GM19025 (cell line): ENCODE measurements around the gene PIK3R5.

Source experiments
- ATAC-seq: cut with Tn5 transposase; IDR thresholded peaks from one replicate; pipeline ENCODE4 v1.9.1; 2021; ENCODE audit warnings: mild to moderate bottlenecking, low read depth, moderate library complexity; ENCODE audit not compliant: unreplicated experiment

PIK3R5 gene

GRCh38 chr17:8839410-8839935 is 126.0 kb downstream of the PIK3R5 start:
- no peak for ATAC-seq

GRCh38 chr17:8838551-8839095 is 126.9 kb downstream of the PIK3R5 start:
- ATAC-seq, result no peak

DNA sequence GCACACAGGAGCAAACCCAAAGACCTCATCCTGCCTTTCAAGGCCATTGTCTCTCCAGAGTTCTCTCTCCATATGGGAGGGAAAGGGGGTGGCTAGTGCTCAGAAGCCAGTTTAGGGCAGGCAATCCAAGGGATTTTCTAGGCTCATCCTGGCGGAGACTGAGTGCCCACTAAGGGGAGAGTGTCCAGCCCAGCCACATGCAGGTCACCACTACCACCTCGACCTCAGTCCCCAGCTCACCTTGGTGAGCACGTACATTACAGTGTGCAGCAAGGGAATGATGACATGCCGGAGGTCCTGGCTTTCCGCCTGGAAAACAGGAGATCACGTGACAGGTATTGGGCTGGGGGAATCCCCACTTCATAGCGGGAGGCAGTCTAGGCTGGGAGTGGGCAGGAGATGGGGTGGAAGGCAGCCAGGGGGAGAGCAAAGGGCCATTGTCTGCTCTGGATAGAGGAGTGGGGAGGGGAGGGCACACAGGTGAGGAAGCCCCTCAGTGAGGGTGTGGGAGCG is 127.9 kb downstream of the PIK3R5 start:
- no peak for ATAC-seq

DNA sequence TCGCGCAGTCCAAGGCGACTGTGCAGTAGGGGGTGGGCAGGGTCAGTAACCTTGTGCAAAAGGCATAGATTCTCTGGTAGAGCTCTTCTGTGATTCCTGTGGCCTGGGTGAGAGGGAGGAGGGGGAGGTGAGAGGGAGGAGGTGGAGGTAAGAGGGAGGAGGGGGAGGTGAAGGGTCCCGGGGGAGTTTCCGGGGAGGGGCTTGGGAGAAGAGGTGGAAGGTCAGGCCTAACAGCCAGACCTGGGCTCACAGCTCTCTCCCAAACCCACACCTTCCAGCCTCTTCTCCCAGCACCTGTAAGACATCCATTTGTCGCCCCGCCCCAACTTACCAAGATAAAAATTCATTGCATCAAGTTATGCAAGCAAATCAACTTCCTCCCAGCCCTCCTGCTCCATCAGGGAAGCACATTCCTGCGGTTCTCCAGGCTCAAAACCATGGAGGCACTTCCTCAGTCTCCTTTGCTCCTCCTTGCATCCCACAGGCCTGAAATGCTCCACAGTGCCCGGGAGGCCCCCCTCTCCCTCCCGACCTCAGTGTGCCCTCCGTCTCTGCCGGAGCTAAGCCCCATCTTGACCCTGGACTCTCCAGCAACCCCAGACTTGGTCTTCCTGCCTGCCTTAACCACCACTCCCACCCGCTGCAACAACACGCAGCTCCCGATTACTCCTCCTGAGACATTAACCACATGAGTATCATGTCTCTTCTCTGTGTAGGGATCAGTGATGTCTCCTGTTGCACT is 128.5 kb downstream of the PIK3R5 start:
- no peak for ATAC-seq

DNA sequence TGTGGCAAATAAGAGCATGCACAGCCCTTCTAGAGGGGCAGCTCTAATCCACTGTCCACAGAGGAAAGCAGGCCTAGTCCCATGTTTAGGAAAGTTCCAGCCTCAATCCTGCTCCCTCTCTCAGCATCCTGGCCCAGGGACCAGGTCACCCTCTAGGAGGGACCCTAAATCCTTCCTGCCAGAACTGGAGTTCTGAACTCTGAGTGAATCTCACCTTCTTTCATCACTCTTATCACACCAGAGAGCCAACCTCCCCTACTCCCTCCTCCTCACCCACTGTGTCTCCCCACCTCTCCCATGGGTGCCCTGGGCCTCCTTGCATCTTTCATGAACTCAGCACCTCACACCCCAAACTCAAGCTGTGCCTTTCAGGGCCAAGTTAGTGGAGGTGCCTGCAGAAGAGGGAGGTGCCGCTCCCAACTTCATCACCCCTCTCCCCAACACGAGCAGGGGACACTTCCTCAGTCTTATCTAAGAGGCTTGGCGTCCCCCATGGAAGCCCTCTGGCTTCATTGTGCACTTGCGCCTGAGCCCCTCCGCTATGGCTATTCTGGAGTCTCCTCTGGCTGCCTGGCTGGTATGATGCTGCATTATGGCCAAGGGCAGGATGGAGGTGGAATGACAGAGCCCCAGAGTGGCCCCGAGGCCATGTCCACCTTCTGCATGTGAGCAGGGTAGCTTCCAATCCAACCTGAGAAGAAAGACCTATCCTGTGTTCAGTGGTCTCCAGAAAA is 129.7 kb downstream of the PIK3R5 start:
- ATAC-seq, result no peak

- ATAC-seq, result no peak
Measured at GRCh38 chr17:8835106-8835505, 130.4 kb downstream of the PIK3R5 start.

DNA sequence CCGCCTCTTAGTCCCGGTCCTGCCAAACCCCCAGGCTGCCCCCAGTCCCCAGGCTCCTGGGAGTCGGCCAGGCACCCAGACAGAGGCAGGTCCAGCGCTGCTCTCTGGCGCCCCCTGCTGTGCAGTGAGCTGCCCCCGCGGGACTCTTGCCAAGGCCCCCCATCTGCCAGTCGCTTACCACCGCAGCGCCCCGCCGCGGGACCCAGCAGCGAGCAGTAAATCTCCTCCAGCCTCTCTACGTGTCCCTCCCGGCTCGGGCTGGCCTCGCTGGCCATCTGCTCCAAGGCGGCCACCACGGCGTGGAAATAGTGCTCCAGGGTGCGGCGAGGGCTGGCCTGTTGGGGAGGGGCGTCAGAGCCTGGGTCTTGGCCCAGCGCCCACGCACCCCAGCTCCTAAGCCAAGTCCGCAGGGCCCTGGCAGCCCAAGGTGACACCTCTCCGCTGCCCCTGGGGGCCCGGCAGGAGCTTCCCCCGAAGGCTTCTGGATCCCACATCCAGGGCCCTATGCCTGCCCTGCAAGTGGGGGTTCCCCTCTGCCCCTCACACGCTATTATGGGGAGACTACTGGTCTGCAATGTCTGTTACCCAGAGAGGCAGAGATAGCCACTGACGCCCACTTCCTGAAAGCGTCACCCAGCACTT is 132.7 kb downstream of the PIK3R5 start:
- ATAC-seq, result no peak

DNA sequence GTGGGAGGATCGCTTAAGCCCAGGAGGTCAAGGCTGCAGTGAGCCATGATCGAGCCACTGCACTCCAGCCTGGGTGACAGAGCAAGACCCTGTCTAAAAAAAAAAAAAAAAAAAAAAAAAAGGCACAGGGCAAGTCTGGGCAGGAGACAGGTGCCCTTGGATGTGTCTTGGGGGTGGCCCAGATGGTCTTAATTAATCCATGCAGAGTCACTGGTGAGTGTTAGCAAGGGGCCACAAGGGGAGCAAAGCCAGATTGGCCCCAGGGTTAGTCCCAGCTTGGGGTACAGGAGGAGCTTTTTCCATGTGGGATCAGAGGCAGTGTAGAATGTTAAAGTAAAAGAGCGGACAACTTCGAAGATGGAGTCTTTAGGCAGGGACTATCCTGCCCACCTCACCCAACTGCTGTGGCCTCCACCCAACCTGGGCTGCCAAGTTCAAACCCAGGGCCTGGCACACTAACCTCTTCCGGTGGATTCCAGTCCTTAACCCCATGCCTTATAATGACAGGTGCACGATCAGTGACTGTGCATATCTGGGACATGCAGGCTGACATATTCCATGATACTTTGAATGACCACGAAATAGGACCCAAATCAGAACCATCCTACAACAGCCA is 134.2 kb downstream of the PIK3R5 start:
- ATAC-seq, result no peak

DNA sequence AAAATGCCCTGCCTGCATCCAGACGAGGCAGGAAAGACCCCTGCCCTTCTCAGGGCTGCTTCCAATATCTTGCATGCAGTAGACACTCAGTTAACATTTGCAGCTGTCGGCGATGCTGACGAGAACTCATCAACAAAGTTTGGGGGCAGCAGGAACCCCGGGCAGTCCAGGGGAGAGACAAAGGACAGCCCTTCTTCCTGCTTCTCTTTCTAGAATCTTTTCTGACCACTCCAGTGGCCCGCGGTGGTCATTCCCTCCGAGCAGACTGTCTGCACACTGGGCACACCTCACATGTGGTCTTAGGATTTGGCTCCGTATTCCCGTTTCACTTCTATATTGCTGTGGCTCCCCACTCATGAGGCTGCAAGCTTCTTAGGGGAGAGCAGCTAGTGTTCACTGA is 135.4 kb downstream of the PIK3R5 start:
- no peak for ATAC-seq

DNA sequence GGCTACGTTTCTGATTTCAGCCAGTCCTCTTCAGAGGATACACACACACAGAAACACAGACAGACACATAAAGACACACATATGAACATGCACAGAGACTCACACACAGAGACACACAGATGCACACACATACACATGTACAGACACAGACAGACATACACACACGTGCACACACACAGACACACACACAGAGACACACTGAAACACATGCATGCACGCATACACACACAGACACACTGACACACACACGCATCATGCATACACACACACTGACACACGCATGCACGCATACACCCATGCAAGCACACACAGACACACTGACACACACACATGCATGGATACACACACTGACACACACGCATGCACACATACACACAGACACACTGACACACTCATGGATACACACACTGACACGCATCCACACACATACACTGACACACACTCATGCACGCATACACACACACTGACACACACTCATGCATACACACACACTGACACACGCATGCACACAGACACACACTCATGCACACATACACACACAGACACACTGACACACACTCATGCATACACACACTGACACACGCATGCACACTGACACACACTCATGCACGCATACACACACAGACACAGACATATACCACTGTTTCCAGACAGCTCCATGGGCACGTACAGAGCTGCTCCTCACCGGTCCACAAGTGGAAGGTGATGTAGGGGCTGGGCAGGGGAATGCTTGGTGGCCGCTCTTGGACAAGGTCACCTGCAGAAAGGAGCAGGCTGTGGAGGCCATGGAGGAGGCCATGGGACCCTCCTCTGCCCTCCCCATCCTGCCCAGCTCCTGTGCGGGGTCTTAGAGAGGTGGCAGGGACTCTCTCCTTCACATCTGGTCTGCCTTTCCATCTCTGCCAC is 136.2 kb downstream of the PIK3R5 start:
- no peak for ATAC-seq
